HepG2 (cell line): Measurements from ENCODE around the gene LDLRAD4. TPM values are rescaled to one million over a fixed set of nuclear protein-coding genes. Genes with fewer than 3 reads are reported as not detected.
A peak's percentile ranks its signal among the peaks of the same experiment; 100 is the strongest.

Experiments
- ATAC-seq: fragments of 200-7000 bp; cut with Tn5 transposase; 3 replicates; pipeline ENCODE4 v1.9.1; 2020; ENCODE audit warnings: mild to moderate bottlenecking, moderate library complexity
- BruUV-seq: library from RNA; stranded (reverse); fragments of 400-500 nt; replicated peaks from 2 replicates; lab custom pipeline; 2021; lab: Mats Ljungman, UMichigan
- CTCF ChIA-PET: fragments of 300-600 bp; formaldehyde crosslinking; extraction: SDS; loops from one replicate; lab custom pipeline; 2021; ENCODE audit warnings: low total read pairs, inconsistent platforms, low intra/inter-chr PET ratio; lab: Yijun Ruan, JAX
- POLR2A ChIA-PET: fragments of 350-600 bp; sonication (Branson Sonifier 250); formaldehyde crosslinking; loops from one replicate; lab custom pipeline; 2020; ENCODE audit warnings: antibody characterized with exemption, inconsistent platforms; lab: Yijun Ruan, JAX
- DNase-seq: peaks from one replicate; pipeline ENCODE4 v3.0.0-alpha.2; 2015; ENCODE audit warnings: low spot score
- FAIRE-seq: peaks from 3 replicates; lab custom pipeline; 2011; peaks lifted over from hg19 to GRCh38; lab: Jason Lieb, UNC
- H2AFZ ChIP-seq: one replicate; pipeline ENCODE4 v1.6.1; 2011; ENCODE audit warnings: low read length, inconsistent platforms
- H3K27ac ChIP-seq: fragments of 300-600 bp; 3 replicates; pipeline ENCODE4 v1.8.0; 2011; ENCODE audit warnings: mixed run types, mild to moderate bottlenecking, mixed read lengths, low read length, inconsistent platforms; ENCODE audit not compliant: insufficient read depth; ENCODE audit errors: extremely low read length
- H3K27me3 ChIP-seq, 2 experiments: fragments of 200-600 bp in 1 of 2; 2 replicates in 1 of 2; 3 replicates in 1 of 2; pipeline versions ENCODE4 v1.6.0 to v1.8.0; 2011; ENCODE audit warnings: low read length in 2 of 2, mild to moderate bottlenecking in 2 of 2, moderate library complexity in 2 of 2, inconsistent platforms in 1 of 2; ENCODE audit not compliant: insufficient read depth in 2 of 2, control insufficient read depth in 1 of 2
- H3K36me3 ChIP-seq, 2 experiments: fragments of 200-600 bp in 1 of 2; replicated peaks in 1 of 2; 2 replicates in 1 of 2; 3 replicates in 1 of 2; pipeline versions ENCODE4 v1.5.1 to v1.8.0; 2011; ENCODE audit warnings: low read length in 2 of 2, inconsistent platforms in 1 of 2; ENCODE audit not compliant: insufficient read depth in 2 of 2, control insufficient read depth in 1 of 2
- H3K4me1 ChIP-seq: 2 replicates; pipeline ENCODE4 v1.5.1; 2012; ENCODE audit warnings: low read length, inconsistent platforms; ENCODE audit not compliant: insufficient read depth
- H3K4me2 ChIP-seq: 2 replicates; pipeline ENCODE4 v1.6.0; 2011; ENCODE audit warnings: low read depth, low read length, inconsistent platforms
- H3K4me3 ChIP-seq, 3 experiments: fragments of 200-600 bp in 1 of 3; sonication (generic), shearing (Covaris generic) in 1 of 3; replicated peaks in 1 of 3; 2 replicates each; pipeline ENCODE4 v1.5.1; 2011 to 2016; ENCODE audit warnings: low read length in 3 of 3, inconsistent platforms in 2 of 3, low read depth in 2 of 3, mild to moderate bottlenecking in 2 of 3, control low read depth in 1 of 3, mixed read lengths in 1 of 3; ENCODE audit not compliant: insufficient read depth in 1 of 3
- H3K79me2 ChIP-seq: one replicate; pipeline ENCODE4 v1.6.1; 2011; ENCODE audit warnings: low read length, inconsistent platforms; ENCODE audit not compliant: insufficient read depth
- H3K9ac ChIP-seq: 2 replicates; pipeline ENCODE4 v1.6.0; 2011; ENCODE audit warnings: mild to moderate bottlenecking, low read depth, low read length, inconsistent platforms; ENCODE audit not compliant: insufficient read depth
- H3K9me3 ChIP-seq: 2 replicates; pipeline ENCODE4 v1.5.1; 2012; ENCODE audit warnings: mild to moderate bottlenecking, low read length
- H4K20me1 ChIP-seq: 2 replicates; pipeline ENCODE4 v1.6.0; 2011; ENCODE audit warnings: inconsistent platforms, mild to moderate bottlenecking, low read length, moderate library complexity; ENCODE audit not compliant: insufficient read depth
- ARID2 ChIP-seq: sonication (generic); formaldehyde crosslinking; IDR thresholded peaks from 2 replicates; pipeline ENCODE4 v1.8.1; 2022; ENCODE audit warnings: mild to moderate bottlenecking, missing genetic modification reagents, borderline replicate concordance
- ARNTL ChIP-seq: sonication (generic); formaldehyde crosslinking; IDR thresholded peaks from 2 replicates; pipeline ENCODE4 v1.4.0; 2020; ENCODE audit warnings: mild to moderate bottlenecking, missing genetic modification reagents
- MNT ChIP-seq: fragments of 450-650 bp; IDR thresholded peaks from 2 replicates; pipeline ENCODE4 v1.6.1; 2016
- MYPOP ChIP-seq: sonication (generic); formaldehyde crosslinking; IDR thresholded peaks from 2 replicates; pipeline ENCODE4 v1.8.1; 2023; ENCODE audit warnings: mild to moderate bottlenecking, moderate library complexity, missing genetic modification reagents
- MZF1 ChIP-seq: sonication (generic); formaldehyde crosslinking; IDR thresholded peaks from 2 replicates; pipeline ENCODE4 v1.8.1; 2023; ENCODE audit warnings: mild to moderate bottlenecking, missing genetic modification reagents, borderline replicate concordance
- NFIC ChIP-seq: IDR thresholded peaks from 2 replicates; pipeline ENCODE4 v1.6.1; 2012; ENCODE audit warnings: mild to moderate bottlenecking, low read length, inconsistent platforms
- PRMT3 ChIP-seq: sonication (generic); formaldehyde crosslinking; IDR thresholded peaks from 2 replicates; pipeline ENCODE4 v1.8.1; 2022; ENCODE audit warnings: low read depth, mild to moderate bottlenecking, moderate library complexity, missing genetic modification reagents, borderline replicate concordance
- SALL2 ChIP-seq: sonication (generic); formaldehyde crosslinking; IDR thresholded peaks from 2 replicates; pipeline ENCODE4 v1.8.1; 2023; ENCODE audit warnings: mild to moderate bottlenecking, missing genetic modification reagents, inconsistent platforms
- SIN3B ChIP-seq: fragments of 150-350 bp; IDR thresholded peaks from 2 replicates; pipeline ENCODE4 v1.6.1; 2014; ENCODE audit warnings: low read length
- WIZ ChIP-seq: sonication (generic); formaldehyde crosslinking; IDR thresholded peaks from 2 replicates; pipeline ENCODE4 v1.5.1; 2020; ENCODE audit warnings: mild to moderate bottlenecking, missing genetic modification reagents
- ZFY ChIP-seq: sonication (generic); formaldehyde crosslinking; IDR thresholded peaks from 2 replicates; pipeline ENCODE4 v1.4.0; 2020; ENCODE audit warnings: missing genetic modification reagents
- ZNF232 ChIP-seq: sonication (generic); formaldehyde crosslinking; IDR thresholded peaks from 2 replicates; pipeline ENCODE4 v1.4.0; 2020; ENCODE audit warnings: missing genetic modification reagents, borderline replicate concordance
- ZNF235 ChIP-seq: sonication (generic); formaldehyde crosslinking; IDR thresholded peaks from 2 replicates; pipeline ENCODE4 v1.8.1; 2023; ENCODE audit warnings: mild to moderate bottlenecking, missing genetic modification reagents, borderline replicate concordance
- ZNF574 ChIP-seq: sonication (generic); formaldehyde crosslinking; IDR thresholded peaks from 2 replicates; pipeline ENCODE4 v1.4.0; 2020; ENCODE audit warnings: missing genetic modification reagents
- ZNF672 ChIP-seq: sonication (generic); formaldehyde crosslinking; IDR thresholded peaks from 2 replicates; pipeline ENCODE4 v1.8.1; 2022; ENCODE audit warnings: missing genetic modification reagents
- ZNF841 ChIP-seq: sonication (generic); formaldehyde crosslinking; IDR thresholded peaks from 2 replicates; pipeline ENCODE4 v1.8.1; 2023; ENCODE audit warnings: missing genetic modification reagents, borderline replicate concordance
- WGBS: methylation state at CpG from one replicate; pipeline ENCODE4 v1.1.6; 2017; ENCODE audit warnings: low lambda C conversion rate; 5-methylcytosine and 5-hydroxymethylcytosine counted together
- in situ Hi-C: cut with HindIII; loops from 2 replicates; pipeline ENCODE4 v1.10.0; 2017; ENCODE audit warnings: low pct_unique_long_range_greater_than_20kb; ENCODE audit not compliant: extremely low pct_ligation_motif_present
- intact Hi-C: fragments of 100-400 bp; cut with micrococcal nuclease; formaldehyde crosslinking; loops from one replicate; pipeline ENCODE4 v1.10.0; 2022; ENCODE audit not compliant: unreplicated experiment
- polyA plus RNA-seq, 8 experiments: library from polyadenylated mRNA; depleted of rRNA in 3 of 8; stranded (reverse) in 7 of 8; unstranded in 1 of 8; fragments of >200 nt; fragmentation: Illumina TruSeq in 4 of 8; extraction: Trizol in 4 of 8; gene quantifications; 2 replicates each; pipeline versions ENCODE4 v1.2.1 to v1.2.3, GENCODE V29; 2011 to 2016; ENCODE audit warnings: low read depth in 4 of 8, missing spikeins in 1 of 8, mixed read lengths in 1 of 8; ENCODE audit not compliant: insufficient read depth in 1 of 8
- total RNA-seq, 5 experiments: library from RNA; depleted of rRNA; stranded (reverse); fragments of >200 nt; fragmentation: Illumina TruSeq; extraction: Trizol; gene quantifications; 2 replicates each; pipeline ENCODE4 v1.2.3, GENCODE V29; 2016; ENCODE audit warnings: low read depth in 1 of 5
- TF ChIP-seq, protein P1 (sequence below): IDR thresholded peaks from 2 replicates; pipeline ENCODE4 v1.6.1; 2016; ENCODE audit warnings: low read depth, control low read depth

The LDLRAD4 gene
- total and polyA plus RNA-seq, 2 of the 13 experiments (the other 11 are each of a cell fraction or from before 2014, with no cell fraction given), result 13.6 to 20.9 TPM

DNA sequence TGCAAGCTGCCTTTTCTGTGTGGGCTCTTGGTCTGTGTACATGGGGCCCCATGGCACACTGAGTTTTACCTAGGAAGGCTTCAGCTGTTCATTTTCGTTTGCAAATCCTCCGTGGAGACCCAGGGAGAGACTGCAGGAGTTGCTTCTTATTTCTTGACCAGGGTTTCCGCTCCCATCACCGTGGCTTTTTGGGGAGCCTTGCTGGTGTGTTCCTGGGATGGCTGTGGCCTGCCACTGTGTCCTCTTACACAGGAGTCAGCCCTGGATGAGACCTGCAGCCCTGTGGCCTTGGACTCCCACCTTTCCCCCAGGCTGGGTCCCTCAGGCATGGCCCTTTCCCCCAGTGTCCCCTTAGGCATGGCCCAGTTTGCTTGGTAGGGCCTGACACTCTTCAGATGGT is 370.8 kb downstream of the LDLRAD4 start (continued):
- TF ChIP-seq ZNF574 (CRISPR knock-in tag) (no peak), MYPOP (no peak), ZNF672 (no peak), ZNF235 (no peak), ZNF841 (CRISPR knock-in tag) (no peak), ARID2 (no peak), ARNTL (no peak), WIZ (CRISPR knock-in tag) (no peak), MZF1 (CRISPR knock-in tag) (no peak)

DNA sequence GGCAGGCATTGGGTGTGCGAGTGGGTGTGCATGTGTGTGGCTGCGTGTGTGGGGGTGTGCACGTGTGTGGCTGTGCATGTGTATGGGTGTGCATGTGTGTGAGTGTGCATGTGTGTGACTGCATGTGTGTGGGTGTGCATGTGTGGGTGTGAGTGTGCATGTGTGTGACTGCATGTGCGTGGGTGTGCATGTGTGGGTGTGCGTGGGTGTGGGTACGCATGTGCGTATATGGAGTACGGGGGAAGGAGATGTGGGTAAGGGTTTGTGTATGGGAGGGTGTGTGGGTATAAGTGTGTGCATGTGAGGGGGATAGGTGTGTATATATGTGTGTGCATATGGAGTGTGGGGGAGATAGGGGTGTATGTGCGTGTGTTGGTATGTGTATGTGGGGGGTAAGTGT is 371.4 kb downstream of the LDLRAD4 start:
- DNase-seq, result no peak
- Histone ChIP-seq H3K4me3 (no peak overlapping the region), H2AFZ (no peak overlapping the region), H3K27me3 (no peaks in the 10 kb centered on the region), H3K9me3 (no peaks in the 10 kb centered on the region), H3K4me1 (no peaks in the 10 kb centered on the region), H3K9ac (no peak overlapping the region), H3K36me3 (no peaks in the 10 kb centered on the region), H4K20me1 (no peaks in the 10 kb centered on the region), H3K79me2 (no peaks in the 10 kb centered on the region), H3K27ac (no peak overlapping the region), H3K4me2 (no peak overlapping the region)
- intact Hi-C loops (no loop called here), in situ Hi-C loops (no loop called here)
- BruUV-seq, result no TSS peak
- ChIA-PET POLR2A (no interaction called here), CTCF (no interaction called here)
- ATAC-seq, result no peak
- TF ChIP-seq SALL2 (CRISPR knock-in tag) (no peak), PRMT3 (CRISPR knock-in tag) (no peak), ZNF232 (no peak), MNT (peak; percentile 83), SIN3B (no peak), ZFY (CRISPR knock-in tag) (no peak), NFIC (no peak)
- TF ChIP-seq, protein P1, sequence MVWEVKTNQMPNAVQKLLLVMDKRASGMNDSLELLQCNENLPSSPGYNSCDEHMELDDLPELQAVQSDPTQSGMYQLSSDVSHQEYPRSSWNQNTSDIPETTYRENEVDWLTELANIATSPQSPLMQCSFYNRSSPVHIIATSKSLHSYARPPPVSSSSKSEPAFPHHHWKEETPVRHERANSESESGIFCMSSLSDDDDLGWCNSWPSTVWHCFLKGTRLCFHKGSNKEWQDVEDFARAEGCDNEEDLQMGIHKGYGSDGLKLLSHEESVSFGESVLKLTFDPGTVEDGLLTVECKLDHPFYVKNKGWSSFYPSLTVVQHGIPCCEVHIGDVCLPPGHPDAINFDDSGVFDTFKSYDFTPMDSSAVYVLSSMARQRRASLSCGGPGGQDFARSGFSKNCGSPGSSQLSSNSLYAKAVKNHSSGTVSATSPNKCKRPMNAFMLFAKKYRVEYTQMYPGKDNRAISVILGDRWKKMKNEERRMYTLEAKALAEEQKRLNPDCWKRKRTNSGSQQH (CRISPR knock-in tag), result no peak
- WGBS, result 82% methylated on average over 9 of the region's 9 CpGs
- FAIRE-seq, result no peak
